ENCODE measurements around the gene UNC13A.

DNA sequence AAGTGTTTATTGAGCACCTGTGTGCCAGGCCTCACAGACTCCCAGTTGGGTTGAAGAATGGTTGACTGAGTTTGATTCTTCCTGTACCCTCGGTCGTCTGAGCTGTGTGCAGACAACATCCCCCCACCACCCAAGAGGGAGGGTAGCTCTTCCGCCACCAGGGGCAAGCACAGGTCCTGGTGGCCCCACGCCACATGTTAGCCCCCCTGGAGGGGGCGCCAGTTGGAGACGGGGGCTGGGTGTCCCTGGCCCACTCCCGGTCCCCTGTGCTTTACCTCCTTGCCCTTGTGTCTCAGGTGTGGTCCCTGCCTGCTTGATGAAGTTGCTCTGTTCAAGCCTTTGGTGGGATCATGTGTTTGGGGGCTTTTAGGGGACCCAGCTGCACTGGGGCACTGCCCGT is 105.5 kb downstream of the UNC13A start:
- TF ChIP-seq EZH2phosphoT487 (IDR thresholded peaks at IDR 0.05; ENCODE audit: borderline replicate concordance): no peak
- TF ChIP-seq, protein P1, sequence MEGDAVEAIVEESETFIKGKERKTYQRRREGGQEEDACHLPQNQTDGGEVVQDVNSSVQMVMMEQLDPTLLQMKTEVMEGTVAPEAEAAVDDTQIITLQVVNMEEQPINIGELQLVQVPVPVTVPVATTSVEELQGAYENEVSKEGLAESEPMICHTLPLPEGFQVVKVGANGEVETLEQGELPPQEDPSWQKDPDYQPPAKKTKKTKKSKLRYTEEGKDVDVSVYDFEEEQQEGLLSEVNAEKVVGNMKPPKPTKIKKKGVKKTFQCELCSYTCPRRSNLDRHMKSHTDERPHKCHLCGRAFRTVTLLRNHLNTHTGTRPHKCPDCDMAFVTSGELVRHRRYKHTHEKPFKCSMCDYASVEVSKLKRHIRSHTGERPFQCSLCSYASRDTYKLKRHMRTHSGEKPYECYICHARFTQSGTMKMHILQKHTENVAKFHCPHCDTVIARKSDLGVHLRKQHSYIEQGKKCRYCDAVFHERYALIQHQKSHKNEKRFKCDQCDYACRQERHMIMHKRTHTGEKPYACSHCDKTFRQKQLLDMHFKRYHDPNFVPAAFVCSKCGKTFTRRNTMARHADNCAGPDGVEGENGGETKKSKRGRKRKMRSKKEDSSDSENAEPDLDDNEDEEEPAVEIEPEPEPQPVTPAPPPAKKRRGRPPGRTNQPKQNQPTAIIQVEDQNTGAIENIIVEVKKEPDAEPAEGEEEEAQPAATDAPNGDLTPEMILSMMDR (conservative IDR thresholded peaks at IDR 0.05; ENCODE audit: low read length): 0 out of 2 replicates have a peak, but pooled peaks have one; percentile 12
